HFF-Myc (cell line): ENCODE data around the gene TUT4.

Experiments used
- DNase-seq: peaks from one replicate; pipeline ENCODE4 v3.0.0-alpha.2; 2011; ENCODE audit warnings: low read depth; ENCODE audit errors: extremely low read depth
- H3K4me3 ChIP-seq: replicated peaks from 2 replicates; pipeline ENCODE4 v1.5.1; 2011; ENCODE audit warnings: low read depth, mild to moderate bottlenecking, control low read depth, low read length
- CTCF ChIP-seq: IDR thresholded peaks from 2 replicates; pipeline ENCODE4 v1.5.1; 2012; ENCODE audit warnings: mild to moderate bottlenecking, low read depth, low read length, control low read depth; ENCODE audit errors: missing control alignments

The TUT4 gene

GRCh38 chr1:52461821-52462220 lies 91.1 kb downstream of the TUT4 start:
- no peak for TF ChIP-seq CTCF
- no peak for DNase-seq
- no peak overlapping the region for H3K4me3 ChIP-seq

- H3K4me3 ChIP-seq, result no peak overlapping the region
- DNase-seq, result no peak
- TF ChIP-seq CTCF, result no peak
These were observed 92.2 kb downstream of the TUT4 start for GRCh38 chr1:52460694-52461093.

GRCh38 chr1:52455686-52456085 lies 97.2 kb downstream of the TUT4 start:
- no peak overlapping the region for H3K4me3 ChIP-seq
- DNase-seq, result no peak
- no peak for TF ChIP-seq CTCF

- DNase-seq, result no peak
- no peak overlapping the region for H3K4me3 ChIP-seq
- TF ChIP-seq CTCF, result no peak
These were observed 98.1 kb downstream of the TUT4 start for GRCh38 chr1:52454779-52455178.

- H3K4me3 ChIP-seq, result no peak overlapping the region
These were observed 98.8 kb downstream of the TUT4 start for GRCh38 chr1:52454127-52454526.

GRCh38 chr1:52444463-52444862 lies 108.4 kb downstream of the TUT4 start:
- DNase-seq, result no peak
- no peak for TF ChIP-seq CTCF
- no peak overlapping the region for H3K4me3 ChIP-seq

More at GRCh38 chr1:52454127-52454526, 98.8 kb downstream of the TUT4 start:
- TF ChIP-seq CTCF, result no peak
- no peak for DNase-seq

- DNase-seq, result no peak
- H3K4me3 ChIP-seq, result no peak overlapping the region
- no peak for TF ChIP-seq CTCF
These were observed 112.9 kb downstream of the TUT4 start for GRCh38 chr1:52439976-52440375.
